OCI-LY1 (cell line): ENCODE measurements around the gene CPA2.
A peak's percentile ranks its signal among the peaks of the same experiment; 100 is the strongest.
"Not testable (repeated sequence)": the region's sequence is repeated elsewhere in the genome, so short reads cannot be mapped to it uniquely, and the experiment has no call there.

Source experiments
- H2AFZ ChIP-seq: fragments of 200-600 bp; sonication (generic), shearing (Covaris generic); 2 replicates; pipeline ENCODE4 v1.6.0; 2014; ENCODE audit warnings: antibody characterized with exemption, mild to moderate bottlenecking, low read length
- H3F3A ChIP-seq: fragments of 200-600 bp; sonication (generic), shearing (Covaris generic); 2 replicates; pipeline ENCODE4 v1.6.0; 2014; ENCODE audit warnings: mild to moderate bottlenecking, antibody characterized with exemption, low read length, moderate library complexity; ENCODE audit not compliant: insufficient read depth
- H3K27ac ChIP-seq: fragments of 200-600 bp; sonication (generic); 2 replicates; pipeline ENCODE4 v1.5.1; 2014; ENCODE audit warnings: low read length, mixed run types, mild to moderate bottlenecking, low read depth; ENCODE audit not compliant: poor library complexity, severe bottlenecking
- H3K27me3 ChIP-seq: fragments of 200-600 bp; sonication (generic); 2 replicates; pipeline ENCODE4 v1.6.0; 2014; ENCODE audit warnings: antibody characterized with exemption, mild to moderate bottlenecking, low read length, moderate library complexity; ENCODE audit not compliant: insufficient read depth
- H3K36me3 ChIP-seq: fragments of 200-600 bp; sonication (generic); 2 replicates; pipeline ENCODE4 v1.6.1; 2014; ENCODE audit warnings: mild to moderate bottlenecking, antibody characterized with exemption, low read length, moderate library complexity, mixed read lengths; ENCODE audit not compliant: insufficient read depth
- H3K4me1 ChIP-seq: fragments of 200-600 bp; sonication (generic); 2 replicates; pipeline ENCODE4 v1.5.1; 2014; ENCODE audit warnings: mild to moderate bottlenecking, low read length, moderate library complexity; ENCODE audit not compliant: insufficient read depth, severe bottlenecking
- H3K4me2 ChIP-seq: fragments of 200-600 bp; sonication (generic), shearing (Covaris generic); 2 replicates; pipeline ENCODE4 v1.6.1; 2014; ENCODE audit warnings: low read length
- H3K4me3 ChIP-seq: fragments of 200-600 bp; sonication (generic); 2 replicates; pipeline ENCODE4 v1.5.1; 2014; ENCODE audit warnings: low read length, low read depth, mild to moderate bottlenecking, mixed read lengths; ENCODE audit not compliant: poor library complexity, severe bottlenecking
- H3K79me2 ChIP-seq: fragments of 200-600 bp; shearing (Covaris generic); 2 replicates; pipeline ENCODE4 v1.6.1; 2016; ENCODE audit warnings: mixed run types, low read length, mixed read lengths; ENCODE audit not compliant: insufficient read depth
- H3K9ac ChIP-seq: fragments of 200-600 bp; sonication (generic), shearing (Covaris generic); 2 replicates; pipeline ENCODE4 v1.6.1; 2014; ENCODE audit warnings: mild to moderate bottlenecking, low read length, mixed read lengths
- H3K9me2 ChIP-seq: fragments of 200-600 bp; sonication (generic), shearing (Covaris generic); 2 replicates; pipeline ENCODE4 v1.6.1; 2014; ENCODE audit warnings: low read depth, mild to moderate bottlenecking, low read length, mixed read lengths
- H3K9me3 ChIP-seq: fragments of 200-600 bp; shearing (Covaris generic); 2 replicates; pipeline ENCODE4 v1.6.1; 2014; ENCODE audit warnings: low read length, mixed read lengths
- H4K20me1 ChIP-seq: fragments of 200-600 bp; sonication (generic), shearing (Covaris generic); 2 replicates; pipeline ENCODE4 v1.6.0; 2016; ENCODE audit warnings: mild to moderate bottlenecking, low read length; ENCODE audit not compliant: insufficient read depth
- CTCF ChIP-seq: fragments of 200-600 bp; sonication (generic), shearing (Covaris generic); IDR thresholded peaks from 2 replicates; pipeline ENCODE4 v1.5.1; 2017; ENCODE audit warnings: mild to moderate bottlenecking, antibody characterized with exemption, low read length, moderate library complexity, mixed read lengths
- EZH2 ChIP-seq: fragments of 200-600 bp; sonication (generic), shearing (Covaris generic); IDR thresholded peaks from 2 replicates; pipeline ENCODE4 v1.8.0; 2017; ENCODE audit warnings: borderline replicate concordance, mixed run types, mild to moderate bottlenecking, antibody characterized with exemption, low read length, moderate library complexity, mixed read lengths

The CPA2 gene

DNA sequence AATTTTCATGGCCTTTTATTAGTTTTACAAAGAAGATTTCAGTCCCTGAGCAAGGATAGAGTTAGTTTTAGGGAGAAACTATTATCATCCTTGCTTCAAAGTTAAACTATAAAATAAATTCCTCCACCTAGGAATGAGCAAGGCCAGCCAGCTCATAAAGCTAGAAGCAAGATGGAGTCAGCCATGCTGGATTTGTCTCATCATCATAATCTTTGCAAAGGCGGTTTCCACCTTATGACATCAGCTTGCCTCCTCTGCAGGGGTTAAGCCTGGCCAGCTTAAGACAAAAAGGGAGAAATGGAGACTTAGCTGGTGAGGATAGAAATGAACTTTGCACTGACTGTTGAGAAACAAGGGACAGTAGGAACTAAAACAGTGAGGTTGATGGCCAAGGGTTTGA is 40.3 kb upstream of the CPA2 start:
- Histone ChIP-seq H2AFZ (peak overlapping the region; percentile 31; the same call in 1 of the 2 replicates), H3K4me1 (peaks cover 9% of the 10 kb centered on the region), H3K27ac (no peak overlapping the region), H3K4me2 (no peak overlapping the region), H3K4me3 (no peak overlapping the region), H3K79me2 (no peaks in the 10 kb centered on the region), H3F3A (no peaks in the 10 kb centered on the region), H3K9ac (no peak overlapping the region), H3K36me3 (no peaks in the 10 kb centered on the region), H3K9me3 (no peaks in the 10 kb centered on the region), H4K20me1 (no peaks in the 10 kb centered on the region), H3K27me3 (no peaks in the 10 kb centered on the region), H3K9me2 (no peaks in the 10 kb centered on the region)
- TF ChIP-seq CTCF (no peak), EZH2 (no peak)

DNA sequence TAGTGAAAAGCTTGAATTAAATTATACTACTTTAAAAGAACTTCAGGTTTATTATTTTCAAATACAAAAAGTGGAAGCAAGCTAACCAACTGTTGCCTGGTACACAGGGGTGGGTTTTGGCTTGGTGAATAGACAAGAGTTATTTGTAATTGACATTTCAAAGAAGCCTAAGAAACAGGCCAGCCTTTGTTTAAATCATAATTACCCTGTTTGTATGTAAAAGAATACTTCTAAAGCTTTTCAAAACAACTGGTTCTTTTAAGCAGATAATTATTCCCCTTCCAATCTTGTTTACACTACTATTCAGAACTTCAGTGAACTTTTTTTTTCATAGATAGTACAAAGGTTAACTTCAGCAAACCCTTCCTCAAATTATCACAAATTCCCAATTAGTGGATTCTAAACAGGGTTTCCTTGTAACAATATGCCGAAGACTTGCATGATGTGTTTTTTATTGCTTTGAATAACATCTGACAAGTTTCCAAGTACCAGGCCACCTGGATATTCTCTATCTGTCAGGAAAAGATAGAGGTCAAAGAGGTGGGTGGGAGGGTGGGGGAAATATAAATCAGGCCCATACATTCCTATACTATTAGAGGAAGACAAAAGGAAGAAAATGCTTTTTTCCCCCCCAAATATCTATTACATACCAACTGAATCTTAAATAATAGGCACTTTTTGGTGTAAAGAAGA is 38.6 kb upstream of the CPA2 start:
- Histone ChIP-seq H3K4me2 (no peak overlapping the region), H3K4me3 (no peak overlapping the region), H3K9me2 (no peaks in the 10 kb centered on the region), H3K27ac (no peak overlapping the region), H3K9ac (no peak overlapping the region), H3F3A (no peaks in the 10 kb centered on the region), H3K79me2 (no peaks in the 10 kb centered on the region), H3K9me3 (no peaks in the 10 kb centered on the region), H4K20me1 (no peaks in the 10 kb centered on the region), H3K27me3 (no peaks in the 10 kb centered on the region), H2AFZ (no peak overlapping the region), H3K4me1 (peaks cover 9% of the 10 kb centered on the region), H3K36me3 (no peaks in the 10 kb centered on the region)
- no peak for TF ChIP-seq CTCF

GRCh38 chr7:130228840-130229502 is 37.7 kb upstream of the CPA2 start:
- no peaks in the 10 kb centered on the region for H4K20me1 ChIP-seq
- H3K9me3 ChIP-seq = no peaks in the 10 kb centered on the region
- no peak overlapping the region for H2AFZ ChIP-seq
- H3K4me3 ChIP-seq = no peak overlapping the region
- H3K27ac ChIP-seq = no peak overlapping the region
- H3K9me2 ChIP-seq = no peaks in the 10 kb centered on the region
- no peaks in the 10 kb centered on the region for H3K27me3 ChIP-seq
- TF ChIP-seq EZH2 = no peak
- TF ChIP-seq CTCF = no peak
- no peaks in the 10 kb centered on the region for H3K79me2 ChIP-seq
- peaks cover 9% of the 10 kb centered on the region for H3K4me1 ChIP-seq
- no peak overlapping the region for H3K9ac ChIP-seq
- no peak overlapping the region for H3K4me2 ChIP-seq
- H3F3A ChIP-seq = no peaks in the 10 kb centered on the region
- H3K36me3 ChIP-seq = no peaks in the 10 kb centered on the region

GRCh38 chr7:130229981-130230380 is 36.7 kb upstream of the CPA2 start:
- not testable (repeated sequence) for H3K9ac ChIP-seq, H3K4me2 ChIP-seq, H3K9me2 ChIP-seq, H4K20me1 ChIP-seq, H3K27ac ChIP-seq, H3K27me3 ChIP-seq, H3K4me1 ChIP-seq, H2AFZ ChIP-seq, H3K9me3 ChIP-seq, H3K4me3 ChIP-seq, H3K36me3 ChIP-seq, H3F3A ChIP-seq, H3K79me2 ChIP-seq
